Ovary (tissue), 3 donors: ENCODE data around the gene MAFF.

ENCODE experiments used
- CTCF ChIP-seq, 3 donors: fragments of 450-650 bp in 2 of 3; fragments of 200-600 bp in 1 of 3; IDR thresholded peaks; one replicate each; pipeline versions ENCODE4 v1.5.1 to v1.8.0; 2016 to 2022; ENCODE audit warnings: antibody characterized with exemption in 3 of 3, mild to moderate bottlenecking in 1 of 3
- EP300 ChIP-seq: sonication (generic); formaldehyde crosslinking; IDR thresholded peaks from one replicate; pipeline ENCODE4 v1.6.1; 2017; ENCODE audit warnings: antibody characterized with exemption
- donor health status: DM: no; HTN: no; CAD: no.

DNA sequence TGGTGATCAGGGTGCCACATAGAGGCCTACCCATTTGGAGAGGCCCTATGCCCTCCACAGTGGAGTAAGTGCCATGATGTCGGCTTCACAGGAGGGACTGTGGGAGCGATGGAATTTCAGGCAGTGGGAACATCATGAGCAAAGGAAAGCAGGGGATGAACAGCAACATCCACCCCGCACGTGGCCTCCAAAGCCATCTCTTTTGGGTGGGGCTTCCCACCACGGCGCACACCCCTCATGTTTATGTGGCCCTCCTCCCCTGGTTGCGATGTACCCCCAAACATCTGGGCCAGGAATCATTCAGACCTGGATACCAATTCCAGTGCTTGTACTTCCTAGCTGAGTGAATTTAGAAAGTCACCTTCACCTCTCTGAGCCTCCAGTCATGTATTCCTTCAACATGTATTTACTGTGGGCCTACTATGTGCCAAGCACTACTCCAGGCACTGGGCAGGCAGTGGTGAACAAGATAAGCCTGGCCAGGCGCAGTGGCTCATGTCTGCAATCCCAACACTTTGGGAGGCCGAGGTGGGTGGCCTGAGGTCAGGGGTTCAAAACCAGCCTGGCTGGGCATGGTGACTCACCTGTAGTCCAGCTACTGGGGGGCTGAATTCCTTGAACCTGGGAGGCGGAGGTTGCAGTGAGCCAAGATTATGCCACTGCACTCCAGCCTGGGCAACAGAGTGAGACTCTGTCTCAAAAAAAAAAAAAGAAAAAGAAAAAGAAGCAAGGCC is 1.8 kb upstream of the MAFF start:
- TF ChIP-seq CTCF (IDR thresholded peaks at IDR 0.05) (no peak), EP300 (no peak)
